Transverse colon (tissue), 4 donors: Measurements from ENCODE around the gene PRPF8. TPM values are rescaled to one million over a fixed set of nuclear protein-coding genes. Genes with fewer than 3 reads are reported as not detected.

Experiments
- DNase-seq: peaks from one replicate; pipeline ENCODE4 v3.0.0-alpha.2; 2019
- H3K27ac ChIP-seq, 4 donors: fragments of 200-600 bp; sonication (generic); 2 replicates each; pipeline ENCODE4 v1.5.1; 2016 to 2018; ENCODE audit warnings: inconsistent platforms in 4 of 4
- H3K27me3 ChIP-seq: fragments of 200-600 bp; sonication (generic); 2 replicates; pipeline ENCODE4 v1.5.1; 2017; ENCODE audit warnings: inconsistent platforms
- H3K36me3 ChIP-seq, 4 donors: fragments of 200-600 bp; sonication (generic); 2 replicates each; pipeline ENCODE4 v1.5.1; 2017 to 2019; ENCODE audit warnings: inconsistent platforms in 4 of 4
- H3K4me1 ChIP-seq, 4 donors: fragments of 200-600 bp; sonication (generic); 2 replicates each; pipeline ENCODE4 v1.5.1; 2017 to 2020; ENCODE audit warnings: inconsistent platforms in 4 of 4
- H3K4me3 ChIP-seq, 4 donors: fragments of 200-600 bp; sonication (generic); 1 replicate in 1 of 4; 2 replicates in 3 of 4; pipeline versions ENCODE4 v1.5.1 to v1.6.1; 2017 to 2019; ENCODE audit warnings: inconsistent platforms in 4 of 4
- H3K9me3 ChIP-seq, 2 donors: fragments of 200-600 bp; sonication (generic); 2 replicates each; pipeline ENCODE4 v1.5.1; 2017 to 2019; ENCODE audit warnings: inconsistent platforms in 2 of 2
- EP300 ChIP-seq: sonication (generic); formaldehyde crosslinking; IDR thresholded peaks from one replicate; pipeline ENCODE4 v1.6.1; 2017; ENCODE audit warnings: antibody characterized with exemption, low read depth
- POLR2A ChIP-seq: fragments of 450-650 bp; IDR thresholded peaks from one replicate; pipeline ENCODE4 v1.6.1; 2016; ENCODE audit warnings: antibody characterized with exemption, mild to moderate bottlenecking, moderate library complexity
- POLR2AphosphoS5 ChIP-seq, 3 donors: sonication (generic); formaldehyde crosslinking; IDR thresholded peaks; one replicate each; pipeline ENCODE4 v1.6.1; 2016; ENCODE audit warnings: antibody characterized with exemption in 3 of 3
- WGBS, 2 donors: methylation state at CpG; one replicate each; pipeline ENCODE4 v1.1.5; 2018; ENCODE audit warnings: low coverage in 1 of 2; 5-methylcytosine and 5-hydroxymethylcytosine counted together
- in situ Hi-C, 4 donors: fragments of 200-750 bp; cut with MboI; loops; one replicate each; pipeline versions ENCODE4 v1.15.0 to v1.15.1; 2017; ENCODE audit warnings: low sequenced_read_pairs in 3 of 4, low pct_ligation_motif_present in 1 of 4, low pct_unique_long_range_greater_than_20kb in 1 of 4
- intact Hi-C: fragments of 100-400 bp; cut with DNase I; formaldehyde crosslinking; loops from one replicate; pipeline ENCODE4 v1.15.1; 2023; ENCODE audit warnings: low total_unique reads
- total RNA-seq, 4 donors: library from RNA; depleted of rRNA; stranded (reverse); fragments of >200 nt; gene quantifications; one replicate each; pipeline ENCODE4 v1.1.0, GENCODE V29; 2016
- TF ChIP-seq, protein P1 (sequence below), 5 experiments: fragments of 200-600 bp in 3 of 5; fragments of 450-650 bp in 2 of 5; sonication (generic) in 3 of 5; IDR thresholded peaks; 1 replicate in 2 of 5; 2 replicates in 3 of 5; pipeline ENCODE4 v1.5.1; 2016 to 2017; ENCODE audit warnings: antibody characterized with exemption in 5 of 5, inconsistent platforms in 3 of 5, mild to moderate bottlenecking in 2 of 5, moderate library complexity in 1 of 5

Gene PRPF8
- total RNA-seq, 4 donors from 2014 or later: 155 to 410 (median 169) TPM

- no peak for TF ChIP-seq EP300
- TF ChIP-seq POLR2AphosphoS5 (IDR thresholded peaks at IDR 0.05): no peak
- no peak for TF ChIP-seq POLR2A
- Histone ChIP-seq H3K36me3 (no peaks in the 10 kb centered on the region), H3K27me3 (no peaks in the 10 kb centered on the region), H3K9me3 (no peaks in the 10 kb centered on the region), H3K27ac (no peak overlapping the region), H3K4me3 (no peak overlapping the region), H3K4me1 (peaks cover 0 to 1% (median under 1%) of the 10 kb centered on the region in 4 donors)
- DNase-seq: no peak
- WGBS, 2 donors: 96% methylated on average over 44 of the region's 45 CpGs; no CpG with 5 or more reads in 1 of the 2 donors
- intact Hi-C loops (loop anchor here (10.0 kb wide), 1 partner anchor 360 kb away; the partner anchor contains the start of genes BHLHA9 and TRARG1), in situ Hi-C loops (loop anchor here in 3 of 4 donors (5.0 to 10.0 kb wide), 3 partner anchors 50 to 63 kb away; no protein-coding TSS in a partner anchor)
Observed at GRCh38 chr17:1634841-1635650, 49.6 kb downstream of the PRPF8 start.

- in situ Hi-C loops (loop anchor here in 3 of 4 donors (5.0 to 10.0 kb wide), 3 partner anchors 46 to 58 kb away; no protein-coding TSS in a partner anchor), intact Hi-C loops (loop anchor here (10.0 kb wide), 1 partner anchor 356 kb away; the partner anchor contains the start of genes BHLHA9 and TRARG1)
- no peaks in the 10 kb centered on the region for H3K9me3 ChIP-seq
- no peak for DNase-seq
- TF ChIP-seq EP300 (no peak), POLR2A (no peak), POLR2AphosphoS5 (IDR thresholded peaks at IDR 0.05) (no peak)
- TF ChIP-seq, protein P1, sequence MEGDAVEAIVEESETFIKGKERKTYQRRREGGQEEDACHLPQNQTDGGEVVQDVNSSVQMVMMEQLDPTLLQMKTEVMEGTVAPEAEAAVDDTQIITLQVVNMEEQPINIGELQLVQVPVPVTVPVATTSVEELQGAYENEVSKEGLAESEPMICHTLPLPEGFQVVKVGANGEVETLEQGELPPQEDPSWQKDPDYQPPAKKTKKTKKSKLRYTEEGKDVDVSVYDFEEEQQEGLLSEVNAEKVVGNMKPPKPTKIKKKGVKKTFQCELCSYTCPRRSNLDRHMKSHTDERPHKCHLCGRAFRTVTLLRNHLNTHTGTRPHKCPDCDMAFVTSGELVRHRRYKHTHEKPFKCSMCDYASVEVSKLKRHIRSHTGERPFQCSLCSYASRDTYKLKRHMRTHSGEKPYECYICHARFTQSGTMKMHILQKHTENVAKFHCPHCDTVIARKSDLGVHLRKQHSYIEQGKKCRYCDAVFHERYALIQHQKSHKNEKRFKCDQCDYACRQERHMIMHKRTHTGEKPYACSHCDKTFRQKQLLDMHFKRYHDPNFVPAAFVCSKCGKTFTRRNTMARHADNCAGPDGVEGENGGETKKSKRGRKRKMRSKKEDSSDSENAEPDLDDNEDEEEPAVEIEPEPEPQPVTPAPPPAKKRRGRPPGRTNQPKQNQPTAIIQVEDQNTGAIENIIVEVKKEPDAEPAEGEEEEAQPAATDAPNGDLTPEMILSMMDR (IDR thresholded peaks at IDR 0.05): no peak
- no peak overlapping the region for H3K4me3 ChIP-seq
- H3K4me1 ChIP-seq: peaks cover 7 to 26% (median 22%) of the 10 kb centered on the region in 4 donors
- peak overlapping the region in 1 of 4 donors; percentile 46 for H3K27ac ChIP-seq
- 71 to 79% methylated on average over 3 to 4 of the region's 4 CpGs for WGBS, 2 donors
- no peaks in the 10 kb centered on the region for H3K27me3 ChIP-seq
- H3K36me3 ChIP-seq: no peaks in the 10 kb centered on the region
Observed at GRCh38 chr17:1630662-1631061, 54.0 kb downstream of the PRPF8 start.

- 2% methylated on average over 45 of the region's 45 CpGs; no CpG with 5 or more reads in 1 of the 2 donors for WGBS, 2 donors
- in situ Hi-C loops (loop anchor here (5.0 to 10.0 kb wide), 4 partner anchors 45 to 57 kb away; no protein-coding TSS in a partner anchor), intact Hi-C loops (loop anchor here (2.0 to 10.0 kb wide), 2 partner anchors 55 to 355 kb away; partner anchors contain the start of genes BHLHA9 and TRARG1)
- Histone ChIP-seq H3K4me3 (peak overlapping the region; percentile 57 to 83 (median 71)), H3K9me3 (no peaks in the 10 kb centered on the region), H3K4me1 (peaks cover 7 to 26% (median 22%) of the 10 kb centered on the region in 4 donors), H3K27ac (peak overlapping the region; percentile 85 to 94 (median 92)), H3K36me3 (no peaks in the 10 kb centered on the region), H3K27me3 (no peaks in the 10 kb centered on the region)
- TF ChIP-seq EP300: no peak
- TF ChIP-seq, protein P1 (IDR thresholded peaks at IDR 0.05): peak; percentile 64 to 82 (median 71)
- DNase-seq: peak; percentile 87
Observed at GRCh38 chr17:1629504-1630310, 55.0 kb downstream of the PRPF8 start.

- no peaks in the 10 kb centered on the region for H3K36me3 ChIP-seq
- peak; percentile 95 for DNase-seq
- peaks cover 7 to 26% (median 22%) of the 10 kb centered on the region in 4 donors for H3K4me1 ChIP-seq
- peak overlapping the region; percentile 85 to 94 (median 92) for H3K27ac ChIP-seq
- whole genome bisulfite sequencing, 2 donors: 0% methylated on average over 4 to 25 of the region's 77 CpGs
- TF ChIP-seq, protein P1 (IDR thresholded peaks at IDR 0.05): peak in 3 of 5 experiments; percentile 10 to 46 (median 18)
- TF ChIP-seq EP300: no peak
- TF ChIP-seq POLR2A: peak; percentile 15
- peak in 2 of 3 donors; percentile 43 to 58 for TF ChIP-seq POLR2AphosphoS5 (IDR thresholded peaks at IDR 0.05)
- no peaks in the 10 kb centered on the region for H3K27me3 ChIP-seq
- intact Hi-C loops (loop anchor here (2.0 kb wide), 1 partner anchor 54 kb away; no protein-coding TSS in a partner anchor), in situ Hi-C loops (loop anchor here in 1 of 4 donors (10.0 kb wide), 1 partner anchor 54 kb away; no protein-coding TSS in a partner anchor)
- peak overlapping the region; percentile 57 to 83 (median 71) for H3K4me3 ChIP-seq
- H3K9me3 ChIP-seq: no peaks in the 10 kb centered on the region
Observed at GRCh38 chr17:1628856-1629503, 55.7 kb downstream of the PRPF8 start.
